ENCODE measurements around the gene P4HA1.
A peak's percentile ranks its signal among the peaks of the same experiment; 100 is the strongest.

P4HA1 gene

GRCh38 chr10:73094986-73095480 lies 1.6 kb downstream of the P4HA1 start:
- Histone ChIP-seq H3K79me2 (ENCODE audit: insufficient read depth, low read depth) (peaks cover 20% of the 10 kb centered on the region), H3K27ac (peak overlapping the region; percentile 81; the same call in 1 of the 2 replicates), H3K4me3 (IDR thresholded peaks at IDR 0.05; ENCODE audit: insufficient read depth, low read depth, low read length) (no peak overlapping the region), H3K9ac (peak overlapping the region; percentile 89; the same call in 1 of the 2 replicates), H2AFZ (ENCODE audit: low read depth) (peak overlapping the region; percentile 93), H3K4me1 (ENCODE audit: low read depth, poor library complexity, severe bottlenecking) (peaks cover 16% of the 10 kb centered on the region), H3K27me3 (ENCODE audit: insufficient read depth, low read depth) (no peaks in the 10 kb centered on the region), H4K20me1 (ENCODE audit: insufficient read depth) (no peaks in the 10 kb centered on the region), H3K4me2 (peak overlapping the region; percentile 50), H3K36me3 (ENCODE audit: insufficient read depth) (no peaks in the 10 kb centered on the region)
- TF ChIP-seq CTCF (conservative IDR thresholded peaks at IDR 0.05; ENCODE audit: low read depth, low read length) = no peak

GRCh38 chr10:73093922-73094850 lies 2.5 kb downstream of the P4HA1 start:
- Histone ChIP-seq H2AFZ (ENCODE audit: low read depth) (no peak overlapping the region), H4K20me1 (ENCODE audit: insufficient read depth) (no peaks in the 10 kb centered on the region), H3K9ac (no peak overlapping the region), H3K4me1 (ENCODE audit: low read depth, poor library complexity, severe bottlenecking) (peaks cover 18% of the 10 kb centered on the region), H3K79me2 (ENCODE audit: insufficient read depth, low read depth) (peaks cover 20% of the 10 kb centered on the region), H3K36me3 (ENCODE audit: insufficient read depth) (no peaks in the 10 kb centered on the region), H3K27me3 (ENCODE audit: insufficient read depth, low read depth) (no peaks in the 10 kb centered on the region), H3K4me3 (IDR thresholded peaks at IDR 0.05; ENCODE audit: insufficient read depth, low read depth, low read length) (no peak overlapping the region), H3K27ac (no peak overlapping the region), H3K4me2 (peak overlapping the region; percentile 50)
- no peak for TF ChIP-seq CTCF (conservative IDR thresholded peaks at IDR 0.05; ENCODE audit: low read depth, low read length)

GRCh38 chr10:73092830-73093229 lies 3.8 kb downstream of the P4HA1 start:
- no peak for TF ChIP-seq CTCF (conservative IDR thresholded peaks at IDR 0.05; ENCODE audit: low read depth, low read length)
- Histone ChIP-seq H3K27ac (no peak overlapping the region), H3K79me2 (ENCODE audit: insufficient read depth, low read depth) (peaks cover 20% of the 10 kb centered on the region)

DNA sequence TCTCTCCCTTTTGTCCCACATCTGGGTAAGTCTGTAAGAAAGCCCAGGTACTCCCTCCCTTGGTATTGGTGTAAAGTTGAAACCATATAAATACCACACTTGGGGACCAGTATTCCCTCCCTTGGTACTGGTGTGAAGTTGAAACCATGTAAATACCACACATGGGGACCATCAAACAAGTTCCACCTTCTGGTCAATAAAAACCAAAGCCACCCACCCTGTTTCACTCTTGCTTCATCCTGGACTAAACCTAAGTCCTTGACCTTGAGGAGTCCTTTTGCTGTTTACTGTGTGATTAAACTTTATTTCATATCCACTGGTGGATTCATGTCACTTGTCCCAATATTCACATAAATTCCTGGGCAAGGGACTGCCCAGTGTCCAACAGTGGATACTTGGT lies 8.4 kb downstream of the P4HA1 start:
- peaks cover 6% of the 10 kb centered on the region; the same call in 1 of the 2 replicates for H3K79me2 ChIP-seq (ENCODE audit: insufficient read depth, low read depth)
- H4K20me1 ChIP-seq (ENCODE audit: insufficient read depth) = no peaks in the 10 kb centered on the region
- no peaks in the 10 kb centered on the region for H3K27me3 ChIP-seq (ENCODE audit: insufficient read depth, low read depth)
- no peak overlapping the region for H3K4me2 ChIP-seq
- H3K36me3 ChIP-seq (ENCODE audit: insufficient read depth) = no peaks in the 10 kb centered on the region
- no peak overlapping the region for H2AFZ ChIP-seq (ENCODE audit: low read depth)
- no peak overlapping the region for H3K27ac ChIP-seq
- no peak for TF ChIP-seq CTCF (conservative IDR thresholded peaks at IDR 0.05; ENCODE audit: low read depth, low read length)
- H3K4me1 ChIP-seq (ENCODE audit: low read depth, poor library complexity, severe bottlenecking) = peaks cover 13% of the 10 kb centered on the region
- no peak overlapping the region for H3K9ac ChIP-seq
- no peak overlapping the region for H3K4me3 ChIP-seq (IDR thresholded peaks at IDR 0.05; ENCODE audit: insufficient read depth, low read depth, low read length)

More at GRCh38 chr10:73092830-73093229, 3.8 kb downstream of the P4HA1 start:
- Histone ChIP-seq H3K36me3 (ENCODE audit: insufficient read depth) (no peaks in the 10 kb centered on the region), H3K4me1 (ENCODE audit: low read depth, poor library complexity, severe bottlenecking) (peaks cover 29% of the 10 kb centered on the region), H3K4me3 (IDR thresholded peaks at IDR 0.05; ENCODE audit: insufficient read depth, low read depth, low read length) (no peak overlapping the region), H3K9ac (no peak overlapping the region), H3K4me2 (no peak overlapping the region), H3K27me3 (ENCODE audit: insufficient read depth, low read depth) (no peaks in the 10 kb centered on the region), H2AFZ (ENCODE audit: low read depth) (no peak overlapping the region), H4K20me1 (ENCODE audit: insufficient read depth) (no peaks in the 10 kb centered on the region)

All from KMS-11 (cell line).